ENCODE data around the gene CPNE4. TPM values are rescaled to one million over a fixed set of nuclear protein-coding genes. Genes with fewer than 3 reads are reported as not detected.

CPNE4 gene
- total RNA-seq, 1 experiment from 2014 or later, result 1.9 TPM

DNA sequence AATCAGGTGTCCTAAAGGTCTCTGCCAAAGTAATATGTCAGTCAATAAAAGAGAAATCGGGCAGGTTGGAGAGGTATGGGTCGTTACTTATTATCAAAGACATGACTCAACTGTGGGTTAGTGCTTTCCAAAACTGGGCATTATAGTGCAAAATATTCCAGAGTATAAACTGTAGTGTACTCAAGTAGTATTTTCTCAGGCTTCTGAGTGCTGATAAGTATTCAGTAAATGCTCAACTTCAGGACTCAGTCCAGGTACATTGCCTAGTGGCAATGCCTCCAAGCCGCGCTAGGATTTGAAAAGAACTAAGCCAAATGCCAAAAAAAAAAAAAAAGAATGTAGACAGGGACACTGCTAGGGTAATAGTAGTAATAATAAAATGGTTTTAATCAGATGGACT is 233.2 kb downstream of the CPNE4 start:
- no CpG with 5 or more reads among the region's 4 CpGs for WGBS (ENCODE audit: extremely low coverage, insufficient read length, low lambda C conversion rate)

More for the DNA sequence above, 233.2 kb downstream of the CPNE4 start:
- Histone ChIP-seq H3T11ph (ENCODE audit: low read length) (no peak overlapping the region), H3K4ac (ENCODE audit: low read depth, low read length) (no peak overlapping the region), H3K23me2 (ENCODE audit: insufficient read length, low read depth, low read length, poor library complexity, severe bottlenecking) (no peaks in the 10 kb centered on the region), H4K8ac (replicated peaks; ENCODE audit: insufficient read length, low read depth, low read length) (no peak overlapping the region), H4K20me1 (ENCODE audit: control insufficient read depth, insufficient read depth, insufficient read length) (no peaks in the 10 kb centered on the region), H2BK20ac (ENCODE audit: low read depth, low read length, poor library complexity, severe bottlenecking) (no peak overlapping the region), H2AK5ac (ENCODE audit: insufficient read length, low read length) (no peak overlapping the region), H2BK15ac (ENCODE audit: low read depth, low read length) (no peak overlapping the region), H3K56ac (ENCODE audit: insufficient read length, low read depth, low read length) (no peak overlapping the region), H3K14ac (ENCODE audit: insufficient read depth, low read length) (no peak overlapping the region), H3K9me3 (ENCODE audit: control insufficient read depth, low read depth, low read length) (no peaks in the 10 kb centered on the region), H3K79me1 (ENCODE audit: insufficient read depth, low read depth, low read length, poor library complexity, severe bottlenecking) (no peaks in the 10 kb centered on the region), H2BK12ac (ENCODE audit: insufficient read length, low read depth, low read length) (no peak overlapping the region), H3K4me1 (ENCODE audit: insufficient read depth, low read length) (no peaks in the 10 kb centered on the region; the same call in 1 of the 2 replicates), H3K23ac (ENCODE audit: insufficient read length, low read depth, low read length) (no peak overlapping the region), H3K27me3 (ENCODE audit: insufficient read depth, low read length) (no peaks in the 10 kb centered on the region; the same call in 1 of the 2 replicates), H3K4me2 (ENCODE audit: insufficient read depth, insufficient read length, low read length) (no peak overlapping the region), H2AFZ (ENCODE audit: low read length) (no peak overlapping the region), H4K5ac (ENCODE audit: insufficient read length, low read depth, low read length) (no peak overlapping the region), H4K91ac (ENCODE audit: insufficient read length, low read depth, low read length) (no peak overlapping the region), H3K27ac (ENCODE audit: insufficient read length, low read depth, low read length) (no peak overlapping the region), H3K79me2 (ENCODE audit: insufficient read depth, low read length) (no peaks in the 10 kb centered on the region), H2BK120ac (ENCODE audit: low read depth, low read length, poor library complexity, severe bottlenecking) (no peak overlapping the region), H3K18ac (ENCODE audit: insufficient read length, low read depth, low read length) (no peak overlapping the region), H2BK5ac (ENCODE audit: insufficient read length, low read length) (no peak overlapping the region), H3K9ac (ENCODE audit: extremely low read depth, insufficient read length, low read length) (no peak overlapping the region)
- Mint-ChIP-seq H3K4me3 (no peak overlapping the region), H3K27ac (no peak overlapping the region), H3K36me3 (ENCODE audit: insufficient read depth in 1 of 3, low read depth in 3 of 3) (no peaks in the 10 kb centered on the region), H3K4me1 (peaks cover 17 to 18% of the 10 kb centered on the region in 2 experiments), H3K9me3 (no peaks in the 10 kb centered on the region), H3K27me3 (ENCODE audit: low read depth) (peaks cover 6% of the 10 kb centered on the region)
- TF ChIP-seq, protein P1, sequence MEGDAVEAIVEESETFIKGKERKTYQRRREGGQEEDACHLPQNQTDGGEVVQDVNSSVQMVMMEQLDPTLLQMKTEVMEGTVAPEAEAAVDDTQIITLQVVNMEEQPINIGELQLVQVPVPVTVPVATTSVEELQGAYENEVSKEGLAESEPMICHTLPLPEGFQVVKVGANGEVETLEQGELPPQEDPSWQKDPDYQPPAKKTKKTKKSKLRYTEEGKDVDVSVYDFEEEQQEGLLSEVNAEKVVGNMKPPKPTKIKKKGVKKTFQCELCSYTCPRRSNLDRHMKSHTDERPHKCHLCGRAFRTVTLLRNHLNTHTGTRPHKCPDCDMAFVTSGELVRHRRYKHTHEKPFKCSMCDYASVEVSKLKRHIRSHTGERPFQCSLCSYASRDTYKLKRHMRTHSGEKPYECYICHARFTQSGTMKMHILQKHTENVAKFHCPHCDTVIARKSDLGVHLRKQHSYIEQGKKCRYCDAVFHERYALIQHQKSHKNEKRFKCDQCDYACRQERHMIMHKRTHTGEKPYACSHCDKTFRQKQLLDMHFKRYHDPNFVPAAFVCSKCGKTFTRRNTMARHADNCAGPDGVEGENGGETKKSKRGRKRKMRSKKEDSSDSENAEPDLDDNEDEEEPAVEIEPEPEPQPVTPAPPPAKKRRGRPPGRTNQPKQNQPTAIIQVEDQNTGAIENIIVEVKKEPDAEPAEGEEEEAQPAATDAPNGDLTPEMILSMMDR (conservative IDR thresholded peaks at IDR 0.05), result no peak
- no peak for DNase-seq
